Endodermal cell (in vitro differentiated cells): ENCODE data around the gene NOVA1. TPM values are rescaled to one million over a fixed set of nuclear protein-coding genes. Genes with fewer than 3 reads are reported as not detected.

Experiments used
- DNase-seq: peaks from one replicate; pipeline ENCODE4 v3.0.0-alpha.2; 2017
- H3K27ac ChIP-seq: 2 replicates; pipeline ENCODE4 v1.5.1; 2013; ENCODE audit warnings: mild to moderate bottlenecking, low read depth, low read length, moderate library complexity
- H3K27me3 ChIP-seq: 2 replicates; pipeline ENCODE4 v1.6.1; 2013; ENCODE audit warnings: mild to moderate bottlenecking, low read length, moderate library complexity; ENCODE audit not compliant: insufficient read depth, control insufficient read depth, poor library complexity, severe bottlenecking
- H3K36me3 ChIP-seq: 2 replicates; pipeline ENCODE4 v1.7.0; 2013; ENCODE audit warnings: mild to moderate bottlenecking, low read length, moderate library complexity; ENCODE audit not compliant: control insufficient read depth, insufficient read depth
- H3K4me1 ChIP-seq: one replicate; pipeline ENCODE4 v1.7.0; 2013; ENCODE audit warnings: low read length; ENCODE audit not compliant: control insufficient read depth, insufficient read depth
- H3K4me3 ChIP-seq: 2 replicates; pipeline ENCODE4 v1.5.1; 2013; ENCODE audit warnings: mild to moderate bottlenecking, low read length, moderate library complexity
- H3K9ac ChIP-seq: 2 replicates; pipeline ENCODE4 v1.6.1; 2013; ENCODE audit warnings: mild to moderate bottlenecking, low read length, moderate library complexity; ENCODE audit not compliant: poor library complexity, severe bottlenecking; ENCODE audit errors: extremely low read depth
- H3K9me3 ChIP-seq: 2 replicates; pipeline ENCODE4 v1.6.1; 2013; ENCODE audit warnings: mild to moderate bottlenecking, low read length, moderate library complexity; ENCODE audit not compliant: control insufficient read depth
- H3K27ac Mint-ChIP-seq: 2 replicates; pipeline ENCODE4 v1.8.0; 2020; ENCODE audit warnings: mixed read lengths
- H3K27me3 Mint-ChIP-seq: 2 replicates; pipeline ENCODE4 v1.8.0; 2021; ENCODE audit warnings: mild to moderate bottlenecking, mixed read lengths; ENCODE audit not compliant: insufficient read depth
- H3K36me3 Mint-ChIP-seq: 2 replicates; pipeline ENCODE4 v1.8.0; 2020; ENCODE audit warnings: low read depth, mixed read lengths
- H3K4me1 Mint-ChIP-seq: 2 replicates; pipeline ENCODE4 v1.8.0; 2020; ENCODE audit warnings: mixed read lengths
- H3K4me3 Mint-ChIP-seq: 2 replicates; pipeline ENCODE4 v1.8.0; 2020; ENCODE audit warnings: mild to moderate bottlenecking, moderate library complexity, mixed read lengths
- H3K9me3 Mint-ChIP-seq: 2 replicates; pipeline ENCODE4 v1.8.0; 2020; ENCODE audit warnings: mild to moderate bottlenecking, mixed read lengths
- CTCF ChIP-seq: fragments of 200-600 bp; sonication (generic); conservative IDR thresholded peaks from 2 replicates; pipeline ENCODE4 v1.5.0; 2021; ENCODE audit warnings: antibody characterized with exemption, mild to moderate bottlenecking
- WGBS, 2 experiments: methylation state at CpG; one replicate each; pipeline versions ENCODE4 v1.1.5 to v1.1.7; 2013; ENCODE audit warnings: missing lambda C conversion rate in 2 of 2, mixed read lengths in 1 of 2; ENCODE audit not compliant: insufficient coverage in 1 of 2, insufficient read length in 1 of 2; 5-methylcytosine and 5-hydroxymethylcytosine counted together
- total RNA-seq, 2 donors: library from RNA; stranded (reverse); fragmentation: NEBNext Ultra II Directional in 1 of 2; extraction: Animal tissue kit (Norgen Biotek cat#: 25700) in 1 of 2; gene quantifications; 2 replicates in 1 of 2; 3 replicates in 1 of 2; pipeline ENCODE4 v1.2.1, GENCODE V29; 2021

NOVA1 gene
- total RNA-seq, 2 donors from 2014 or later: 25.4 to 25.5 TPM

- no peak overlapping the region for H3K27ac Mint-ChIP-seq
- Histone ChIP-seq H3K9ac (no peak overlapping the region), H3K36me3 (no peaks in the 10 kb centered on the region), H3K27me3 (no peaks in the 10 kb centered on the region), H3K27ac (no peak overlapping the region), H3K4me1 (no peaks in the 10 kb centered on the region), H3K9me3 (no peaks in the 10 kb centered on the region), H3K4me3 (no peak overlapping the region)
- H3K9me3 Mint-ChIP-seq: no peaks in the 10 kb centered on the region
- H3K36me3 Mint-ChIP-seq: no peaks in the 10 kb centered on the region
- no peak for TF ChIP-seq CTCF
- peaks cover 22% of the 10 kb centered on the region for H3K4me1 Mint-ChIP-seq
- no peaks in the 10 kb centered on the region for H3K27me3 Mint-ChIP-seq
- no peak for DNase-seq
- no peak overlapping the region for H3K4me3 Mint-ChIP-seq
Observed at GRCh38 chr14:26429205-26429604, 168.6 kb downstream of the NOVA1 start.

GRCh38 chr14:26427097-26427496 lies 170.7 kb downstream of the NOVA1 start:
- no peaks in the 10 kb centered on the region for H3K36me3 ChIP-seq
- H3K27ac Mint-ChIP-seq: no peak overlapping the region
- peaks cover 5% of the 10 kb centered on the region for H3K4me1 ChIP-seq
- H3K9ac ChIP-seq: no peak overlapping the region
- H3K27me3 Mint-ChIP-seq: no peaks in the 10 kb centered on the region
- 90 to 93% methylated on average over 3 of the region's 5 CpGs for WGBS, 2 experiments
- peaks cover 31% of the 10 kb centered on the region for H3K4me1 Mint-ChIP-seq
- no peak overlapping the region for H3K4me3 Mint-ChIP-seq
- TF ChIP-seq CTCF: no peak
- no peak for DNase-seq
- no peak overlapping the region for H3K4me3 ChIP-seq
- no peaks in the 10 kb centered on the region for H3K9me3 Mint-ChIP-seq
- H3K27me3 ChIP-seq: no peaks in the 10 kb centered on the region
- no peaks in the 10 kb centered on the region for H3K9me3 ChIP-seq
- H3K36me3 Mint-ChIP-seq: no peaks in the 10 kb centered on the region
- H3K27ac ChIP-seq: no peak overlapping the region

GRCh38 chr14:26424537-26424936 lies 173.3 kb downstream of the NOVA1 start:
- Histone ChIP-seq H3K27me3 (no peaks in the 10 kb centered on the region), H3K9me3 (no peaks in the 10 kb centered on the region), H3K36me3 (no peaks in the 10 kb centered on the region), H3K9ac (no peak overlapping the region), H3K4me1 (peaks cover 5% of the 10 kb centered on the region), H3K4me3 (no peak overlapping the region), H3K27ac (no peak overlapping the region)
- Mint-ChIP-seq H3K4me3 (no peak overlapping the region), H3K27me3 (no peaks in the 10 kb centered on the region), H3K36me3 (no peaks in the 10 kb centered on the region), H3K4me1 (peaks cover 43% of the 10 kb centered on the region), H3K9me3 (no peaks in the 10 kb centered on the region), H3K27ac (no peak overlapping the region)
- TF ChIP-seq CTCF: no peak
- no peak for DNase-seq
- 85 to 100% methylated on average over 2 of the region's 2 CpGs for WGBS, 2 experiments
